Activated B cell treated with CpG ODN at 0.5 μM for 24 hours (primary cell): Measurements from ENCODE around the gene NSD1. TPM values are rescaled to one million over a fixed set of nuclear protein-coding genes. Genes with fewer than 3 reads are reported as not detected.

Source experiments
- ATAC-seq: fragments of 200-7000 bp; cut with Tn5 transposase; one replicate; pipeline ENCODE4 v1.10.0; 2021; ENCODE audit warnings: low read depth, mild to moderate bottlenecking, moderate library complexity
- CTCF ChIA-PET: fragments of 350-600 bp; sonication (Branson Sonifier 250); formaldehyde crosslinking; loops from one replicate; lab custom pipeline; 2021; ENCODE audit warnings: antibody characterized with exemption; lab: Charles Lee
- POLR2A ChIA-PET: fragments of 350-600 bp; sonication (Branson Sonifier 250); formaldehyde crosslinking; loops from one replicate; lab custom pipeline; 2021; ENCODE audit warnings: antibody characterized with exemption; lab: Charles Lee
- DNase-seq: peaks from one replicate; pipeline ENCODE4 v3.0.0; 2022
- H3K27ac Mint-ChIP-seq: one replicate; pipeline ENCODE4 v1.8.0; 2020; ENCODE audit warnings: mixed read lengths
- H3K27me3 Mint-ChIP-seq: one replicate; pipeline ENCODE4 v1.8.0; 2021; ENCODE audit warnings: mixed read lengths
- H3K36me3 Mint-ChIP-seq: one replicate; pipeline ENCODE4 v1.8.0; 2021; ENCODE audit warnings: low read depth, mixed read lengths
- H3K4me1 Mint-ChIP-seq: one replicate; pipeline ENCODE4 v1.8.0; 2021; ENCODE audit warnings: mixed read lengths
- H3K4me3 Mint-ChIP-seq: one replicate; pipeline ENCODE4 v1.8.0; 2020; ENCODE audit warnings: mild to moderate bottlenecking, mixed read lengths
- H3K9me3 Mint-ChIP-seq: one replicate; pipeline ENCODE4 v1.8.0; 2020; ENCODE audit warnings: mixed read lengths
- CTCF ChIP-seq: fragments of 200-600 bp; IDR thresholded peaks from one replicate; pipeline ENCODE4 v1.8.0; 2022; ENCODE audit warnings: antibody characterized with exemption, mild to moderate bottlenecking
- intact Hi-C: fragments of 100-400 bp; cut with micrococcal nuclease; formaldehyde crosslinking; loops from one replicate; pipeline ENCODE4 v1.15.1; 2024
- total RNA-seq: library from RNA; stranded (reverse); gene quantifications from 2 replicates; pipeline ENCODE4 v1.2.3, GENCODE V29; 2022

The NSD1 gene
- total RNA-seq, 1 donor from 2014 or later, result 108 TPM

GRCh38 chr5:177316005-177316404 is 182.4 kb downstream of the NSD1 start:
- H3K27ac Mint-ChIP-seq, result no peak overlapping the region
- H3K27me3 Mint-ChIP-seq, result no peaks in the 10 kb centered on the region
- DNase-seq (no peak), ATAC-seq (no peak)
- ChIA-PET CTCF (interaction anchor here (0.7 to 1.6 kb wide), 6 partner anchors 55 to 140 kb away, joined by 3 to 4 read pairs (median 3); no protein-coding TSS in a partner anchor), POLR2A (interaction anchor here (0.9 kb wide), 1 partner anchor 14 kb away, joined by 3 read pairs; no protein-coding TSS in a partner anchor)
- intact Hi-C loops, result no loop called here
- H3K9me3 Mint-ChIP-seq, result no peaks in the 10 kb centered on the region
- H3K4me3 Mint-ChIP-seq, result no peak overlapping the region
- peaks cover 24% of the 10 kb centered on the region for H3K4me1 Mint-ChIP-seq
- H3K36me3 Mint-ChIP-seq, result no peaks in the 10 kb centered on the region
- no peak for TF ChIP-seq CTCF

DNA sequence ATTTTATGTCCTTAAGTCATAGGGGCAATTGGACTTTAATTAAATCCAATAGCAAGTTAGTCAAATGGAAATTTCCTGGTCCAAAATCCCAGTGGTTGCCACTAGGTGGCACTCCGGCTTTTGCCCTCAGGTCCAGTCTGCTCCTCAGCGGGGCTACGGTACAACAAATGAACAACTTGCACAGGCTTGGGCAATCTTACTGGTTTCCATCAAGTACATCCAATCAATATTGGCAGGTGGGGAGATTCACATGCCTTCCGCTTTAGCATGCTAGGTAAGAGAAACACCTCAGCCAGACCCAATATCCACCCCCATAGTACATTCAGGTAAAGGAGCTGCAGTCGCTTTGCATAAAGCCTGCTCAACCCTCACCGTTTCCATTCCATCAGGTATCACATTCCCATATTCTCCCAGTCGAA is 184.4 kb downstream of the NSD1 start:
- Mint-ChIP-seq H3K9me3 (no peaks in the 10 kb centered on the region), H3K27me3 (no peaks in the 10 kb centered on the region), H3K27ac (no peak overlapping the region), H3K4me1 (peaks cover 15% of the 10 kb centered on the region), H3K4me3 (no peak overlapping the region), H3K36me3 (peaks cover 2% of the 10 kb centered on the region)
- ChIA-PET CTCF (interaction anchor here (0.7 to 3.1 kb wide), 12 partner anchors 9 to 203 kb away, joined by 3 to 13 read pairs (median 4); partner anchors contain the start of gene LMAN2), POLR2A (interaction anchor here (1.4 kb wide), 1 partner anchor 10 kb away, joined by 3 read pairs; no protein-coding TSS in a partner anchor)
- TF ChIP-seq CTCF, result no peak
- peak; percentile 87 for ATAC-seq
- DNase-seq, result peak; percentile 48
- intact Hi-C loops, result loop anchor here (1.0 to 2.0 kb wide), 5 partner anchors 19 to 183 kb away; no protein-coding TSS in a partner anchor

DNA sequence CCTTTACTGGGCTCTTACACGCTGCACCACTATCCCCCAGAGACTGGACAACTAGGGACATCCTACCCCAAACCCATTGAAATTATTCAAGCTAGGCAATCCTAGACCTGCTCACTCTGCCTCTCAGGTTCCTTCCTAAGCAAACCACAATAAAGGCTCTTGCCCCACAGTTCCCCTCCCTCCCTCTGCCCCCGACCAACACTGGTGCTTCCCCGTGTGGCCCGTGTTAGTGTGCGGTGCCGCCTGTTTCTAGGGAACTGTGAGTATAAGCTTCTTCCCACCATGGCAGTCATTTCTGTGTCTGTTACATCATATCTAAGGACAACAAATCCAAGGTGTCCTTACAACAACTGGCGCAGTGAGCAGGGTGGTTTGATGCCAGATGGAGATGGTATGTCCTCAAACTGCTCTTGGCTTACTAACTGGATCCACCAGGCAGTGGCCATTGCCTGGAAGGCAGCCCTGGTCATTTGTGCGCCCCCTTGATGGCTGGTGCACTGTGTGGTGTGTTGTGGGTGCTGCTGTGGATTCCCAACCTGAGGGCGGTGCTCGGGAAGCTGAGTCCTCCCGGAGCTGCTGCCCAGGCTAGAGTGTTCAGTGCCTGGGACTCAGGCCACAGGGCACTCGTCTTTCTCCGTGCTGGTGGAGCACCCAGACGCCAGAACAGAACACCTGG is 186.5 kb downstream of the NSD1 start:
- peaks cover 10% of the 10 kb centered on the region for H3K36me3 Mint-ChIP-seq
- no peak overlapping the region for H3K4me3 Mint-ChIP-seq
- H3K27ac Mint-ChIP-seq, result no peak overlapping the region
- no peaks in the 10 kb centered on the region for H3K9me3 Mint-ChIP-seq
- ChIA-PET POLR2A (interaction anchor here (0.6 kb wide), 1 partner anchor 199 kb away, joined by 3 read pairs; no protein-coding TSS in a partner anchor), CTCF (interaction anchor here (1.0 to 3.1 kb wide), 4 partner anchors 11 to 206 kb away, joined by 3 to 13 read pairs (median 5); no protein-coding TSS in a partner anchor)
- H3K4me1 Mint-ChIP-seq, result peaks cover 13% of the 10 kb centered on the region
- H3K27me3 Mint-ChIP-seq, result no peaks in the 10 kb centered on the region
- intact Hi-C loops, result loop anchor here (2.0 kb wide), 3 partner anchors 17 to 181 kb away; no protein-coding TSS in a partner anchor
- no peak for TF ChIP-seq CTCF
- DNase-seq (no peak), ATAC-seq (no peak)

DNA sequence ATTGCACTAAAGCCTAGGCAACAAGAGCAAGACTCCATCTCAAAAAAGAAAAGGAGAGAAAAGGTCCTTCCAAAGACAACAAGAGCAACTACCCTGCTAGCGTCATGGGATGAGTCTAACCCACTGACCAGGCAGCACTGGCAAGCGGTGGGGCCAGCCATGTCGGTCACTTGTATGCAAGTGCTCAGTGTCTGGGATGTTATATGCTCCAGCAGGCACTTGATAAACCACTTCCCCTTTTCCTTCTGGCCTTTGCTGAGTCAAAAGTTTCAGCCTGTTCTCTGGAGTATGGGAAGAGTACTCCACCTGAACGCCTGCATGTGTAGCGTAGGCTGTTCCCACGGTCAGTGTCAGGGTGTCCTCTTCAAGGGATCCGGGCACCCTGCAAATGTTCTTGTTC is 187.3 kb downstream of the NSD1 start:
- intact Hi-C loops, result no loop called here
- H3K36me3 Mint-ChIP-seq, result peaks cover 15% of the 10 kb centered on the region
- no peaks in the 10 kb centered on the region for H3K9me3 Mint-ChIP-seq
- ATAC-seq (peak; percentile 25), DNase-seq (no peak)
- TF ChIP-seq CTCF, result no peak
- no peaks in the 10 kb centered on the region for H3K27me3 Mint-ChIP-seq
- CTCF ChIA-PET, result no interaction called here
- peaks cover 13% of the 10 kb centered on the region for H3K4me1 Mint-ChIP-seq
- POLR2A ChIA-PET, result interaction anchor here (0.6 kb wide), 1 partner anchor 70 kb away, joined by 5 read pairs; no protein-coding TSS in a partner anchor
- H3K27ac Mint-ChIP-seq, result no peak overlapping the region
- H3K4me3 Mint-ChIP-seq, result no peak overlapping the region

DNA sequence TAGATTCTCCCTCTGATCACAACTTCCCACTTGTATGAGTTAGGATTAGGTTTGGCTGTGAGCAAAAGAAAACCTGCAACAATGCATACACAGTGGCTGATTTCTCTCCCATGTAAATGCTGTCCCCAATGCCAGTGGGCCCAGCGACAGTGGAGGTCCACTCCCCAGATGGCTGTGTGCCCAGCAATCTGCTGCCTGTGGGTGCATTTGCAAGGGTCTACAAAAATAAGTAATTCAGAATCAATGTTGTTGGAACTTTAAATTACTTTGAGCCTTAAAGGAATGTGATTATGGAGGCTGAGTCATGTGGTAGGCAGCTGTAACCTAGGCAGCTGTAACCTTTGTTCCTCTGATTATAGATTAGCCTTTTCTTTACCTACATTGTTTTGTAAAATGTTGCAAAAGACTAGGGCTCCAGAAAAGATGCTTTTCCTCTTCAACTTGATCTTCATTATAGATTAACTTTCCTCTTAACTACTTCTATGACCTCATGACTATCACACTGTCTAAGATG is 192.4 kb downstream of the NSD1 start:
- DNase-seq, result no peak
- no peak for ATAC-seq
- H3K27me3 Mint-ChIP-seq, result no peaks in the 10 kb centered on the region
- H3K36me3 Mint-ChIP-seq, result peaks cover 36% of the 10 kb centered on the region
- POLR2A ChIA-PET, result no interaction called here
- no peak overlapping the region for H3K27ac Mint-ChIP-seq
- no peak for TF ChIP-seq CTCF
- CTCF ChIA-PET, result interaction anchor here (1.8 kb wide), 1 partner anchor 17 kb away, joined by 6 read pairs; no protein-coding TSS in a partner anchor
- no peaks in the 10 kb centered on the region for H3K9me3 Mint-ChIP-seq
- intact Hi-C loops, result no loop called here
- peaks cover 18% of the 10 kb centered on the region for H3K4me1 Mint-ChIP-seq
- H3K4me3 Mint-ChIP-seq, result no peak overlapping the region
